M059J (cell line): Measurements from ENCODE around the gene PRAMEF17. TPM values are rescaled to one million over a fixed set of nuclear protein-coding genes. Genes with fewer than 3 reads are reported as not detected.
"Not testable (repeated sequence)": the region's sequence is repeated elsewhere in the genome, so short reads cannot be mapped to it uniquely, and the experiment has no call there.

ENCODE experiments used
- DNase-seq: peaks from one replicate; pipeline ENCODE4 v3.0.0-alpha.2; 2012; ENCODE audit warnings: low read depth
- total RNA-seq: library from RNA; depleted of rRNA; stranded (reverse); fragments of >200 nt; shearing (Covaris generic); gene quantifications from 2 replicates; pipeline ENCODE4 v1.2.3, GENCODE V29; 2014; rRNA removed

Gene PRAMEF17, protein sequence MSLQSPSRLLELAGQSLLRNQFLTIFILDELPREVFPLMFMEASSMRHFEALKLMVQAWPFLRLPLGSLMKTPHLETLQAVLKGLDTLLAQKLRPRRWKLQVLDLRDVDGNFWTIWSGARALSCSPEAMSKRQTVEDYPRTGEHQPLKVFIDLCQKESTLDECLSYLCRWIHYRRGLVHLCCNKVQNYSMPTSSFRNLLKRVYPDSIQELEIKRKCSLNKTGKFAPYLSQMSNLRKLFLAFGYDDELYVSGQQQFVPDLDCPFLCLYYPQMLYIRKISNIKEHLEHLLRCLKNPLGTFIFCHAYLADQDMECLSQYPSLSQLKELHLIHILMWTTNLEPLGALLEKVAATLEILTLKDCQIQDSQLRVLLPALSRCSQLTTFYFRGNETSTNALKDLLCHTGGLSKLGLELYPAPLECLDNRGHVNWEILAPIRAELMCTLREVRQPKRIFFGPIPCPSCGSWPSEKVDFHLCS
- total RNA-seq = not detected in 2 replicates

DNA sequence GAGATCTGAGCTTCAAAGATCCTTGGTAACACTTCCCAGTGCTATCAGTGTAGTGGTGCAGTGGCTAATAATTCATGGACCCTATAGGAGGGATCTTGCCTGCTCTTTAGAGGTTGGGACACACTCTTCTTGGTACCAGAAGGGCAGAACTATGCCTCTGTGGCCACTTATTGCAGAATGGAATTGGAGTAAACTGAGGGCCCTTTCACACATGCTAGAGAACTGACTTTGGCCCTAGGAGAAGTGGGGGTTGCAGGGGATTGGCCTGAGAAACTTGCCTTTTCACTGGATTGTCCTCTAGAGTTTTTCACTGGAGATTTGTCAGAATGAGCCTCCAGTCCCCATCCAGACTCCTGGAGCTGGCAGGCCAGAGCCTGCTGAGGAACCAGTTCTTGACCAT lies at the start of gene PRAMEF17:
PRAMEF17 (plus strand) TSS at position 301 of the 400 bp plus-strand sequence; CDS start at position 327, 26 bp downstream.
- not testable (repeated sequence) for DNase-seq

DNA sequence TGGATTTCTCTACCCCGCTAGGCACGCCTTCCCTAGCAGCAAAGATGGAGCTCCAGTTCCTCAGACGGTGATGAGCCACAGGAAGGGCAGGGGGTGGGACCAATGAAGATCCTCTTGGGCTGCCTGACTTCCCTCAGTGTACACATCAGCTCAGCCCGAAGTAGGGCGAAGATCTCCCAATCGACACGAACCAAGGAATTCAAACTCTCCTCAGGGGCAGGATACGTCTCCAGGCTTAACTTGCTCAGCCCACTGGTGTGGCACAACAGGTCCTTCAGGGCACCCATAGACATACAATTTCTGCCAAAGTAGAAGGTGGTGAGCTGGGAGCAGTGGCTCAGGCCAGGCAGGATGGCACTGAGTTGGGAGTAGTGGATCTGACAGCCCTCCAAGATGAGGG lies 46.9 kb upstream of the PRAMEF17 start:
- not testable (repeated sequence) for DNase-seq

DNA sequence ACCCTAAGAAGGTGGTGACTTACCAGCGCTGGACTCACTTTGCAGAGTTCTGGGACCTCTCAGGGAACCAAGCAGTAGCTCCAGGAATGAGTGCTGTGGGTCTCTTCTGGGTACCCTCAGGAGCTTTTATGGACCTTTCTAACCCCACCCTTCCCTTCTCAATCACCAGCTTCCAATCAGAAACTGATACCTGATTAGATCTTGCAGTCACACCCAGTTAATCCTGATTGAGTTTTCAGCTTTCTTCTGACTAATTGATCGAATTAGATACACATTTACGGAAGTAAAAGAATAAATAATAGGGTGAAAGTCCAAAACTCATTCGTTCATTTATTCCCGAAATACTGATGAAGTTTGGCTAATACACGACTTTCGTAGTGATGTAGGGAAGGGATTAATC lies 42.4 kb upstream of the PRAMEF17 start, which contains the start of gene PRAMEF14:
PRAMEF14 (minus strand) TSS at position 101 of the 400 bp plus-strand sequence. CDS start 1,820 bp downstream, outside the sequence.
- not testable (repeated sequence) for DNase-seq

DNA sequence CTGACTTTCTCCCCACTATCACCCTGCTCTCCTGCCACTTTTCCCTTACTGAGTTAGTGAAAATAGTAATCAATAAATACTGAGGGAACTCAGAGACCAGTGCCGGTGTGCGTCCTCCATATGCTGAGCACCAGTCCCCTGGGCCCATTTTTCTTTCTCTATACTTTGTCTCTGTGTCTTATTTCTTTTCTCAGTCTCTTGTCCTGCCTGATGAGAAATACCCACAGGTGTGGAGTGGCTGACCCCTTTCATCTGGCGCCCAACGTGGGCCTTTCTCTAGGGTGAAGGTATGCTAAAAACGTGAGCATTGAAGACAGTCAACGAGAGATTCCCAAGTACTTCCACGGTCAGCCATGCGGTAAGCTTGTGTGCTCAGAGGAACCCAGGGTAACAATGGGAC lies 36.0 kb upstream of the PRAMEF17 start:
- DNase-seq = not testable (repeated sequence)

DNA sequence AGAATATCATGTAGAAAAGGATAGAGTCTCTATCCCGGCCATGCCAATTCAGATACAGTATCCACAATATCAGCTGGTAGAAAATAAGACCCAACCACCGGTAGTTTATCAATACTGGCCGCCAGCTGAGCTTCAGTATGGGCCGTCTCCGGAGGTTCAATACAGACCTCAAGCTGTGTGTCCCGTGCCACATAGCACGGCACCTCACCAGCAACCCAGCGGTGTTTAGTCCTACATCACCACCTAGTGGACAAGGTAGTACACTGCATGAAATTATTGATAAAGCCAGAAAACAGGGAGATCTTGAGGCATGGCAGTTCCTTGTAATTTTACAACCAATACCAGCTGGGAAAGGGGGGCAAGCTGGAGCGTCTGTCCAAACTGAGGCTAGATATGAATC lies 35.0 kb upstream of the PRAMEF17 start:
- not testable (repeated sequence) for DNase-seq

DNA sequence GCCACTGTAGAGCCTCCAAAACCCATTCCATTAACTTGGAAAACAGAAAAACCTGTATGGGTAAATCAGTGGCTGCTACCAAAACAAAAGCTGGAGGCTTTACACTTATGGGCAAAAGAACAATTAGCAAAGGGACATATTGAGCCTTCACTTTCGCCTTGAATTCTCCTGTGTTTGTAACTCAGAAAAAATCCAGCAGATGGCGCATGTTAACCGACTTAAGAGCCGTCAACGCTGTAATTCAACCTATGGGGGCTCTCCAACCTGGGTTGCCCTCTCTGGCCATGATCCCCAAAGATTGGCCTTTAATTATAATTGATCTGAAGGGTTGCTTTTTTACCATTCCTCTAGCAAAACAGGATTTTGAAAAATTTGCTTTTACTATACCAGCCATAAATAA lies 32.7 kb upstream of the PRAMEF17 start:
- DNase-seq = peak; percentile 43

DNA sequence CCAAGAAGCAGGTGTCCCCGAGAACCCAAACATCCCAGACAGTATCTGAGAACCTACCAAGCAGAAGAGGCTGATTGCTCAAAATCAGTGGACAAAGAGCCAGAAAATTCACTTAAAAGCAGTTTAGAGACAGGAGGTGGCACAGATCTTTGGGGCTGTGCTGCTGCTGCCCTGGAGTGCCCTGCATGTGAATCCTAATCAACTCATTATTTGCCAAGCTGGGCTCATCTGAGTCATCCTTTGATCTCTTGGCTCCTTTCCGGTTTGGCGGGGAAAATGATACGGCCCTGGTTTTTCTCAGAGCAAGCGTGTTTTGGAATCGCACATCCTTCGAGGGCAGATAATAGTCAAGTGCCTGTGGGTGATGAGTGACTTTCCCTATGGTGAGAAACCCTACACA lies 27.1 kb upstream of the PRAMEF17 start:
- DNase-seq = not testable (repeated sequence)

DNA sequence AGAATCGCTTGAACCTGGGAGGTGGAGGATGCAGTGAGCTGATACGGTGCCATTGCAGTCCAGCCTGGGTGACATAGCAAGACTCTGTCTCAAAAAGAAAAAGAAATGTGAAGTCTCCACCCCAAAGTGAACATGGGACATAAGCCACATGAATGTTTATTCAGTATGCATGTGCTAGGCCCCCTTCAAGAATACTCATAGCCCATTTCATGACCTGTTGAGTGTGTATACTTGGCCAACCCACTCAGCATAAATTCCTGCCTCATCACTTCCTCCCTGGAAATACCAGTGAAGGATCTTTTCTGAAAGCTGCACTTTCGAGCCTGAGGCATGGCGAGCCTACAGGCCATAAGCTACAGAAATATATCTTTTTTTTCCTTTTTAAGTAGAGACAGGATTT lies 24.5 kb upstream of the PRAMEF17 start:
- DNase-seq = not testable (repeated sequence)

DNA sequence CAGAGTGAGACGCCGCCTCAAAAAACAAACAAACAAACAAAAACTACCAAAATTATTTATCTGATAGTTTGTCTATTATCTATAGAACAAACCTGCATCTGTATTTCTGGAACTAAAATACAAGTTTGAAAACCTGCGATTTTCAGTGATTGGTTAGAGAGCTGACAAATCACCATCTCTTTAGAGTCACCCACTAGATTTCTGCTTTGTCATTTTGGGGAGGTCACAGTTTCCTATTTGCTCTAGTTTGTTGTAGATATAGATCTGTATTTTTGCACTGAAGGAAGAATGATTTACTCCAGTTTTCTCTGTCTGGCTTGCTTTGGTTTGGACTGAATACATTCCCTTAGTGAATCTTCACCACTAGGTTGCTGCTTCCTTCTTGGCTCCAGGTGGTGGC lies 22.9 kb upstream of the PRAMEF17 start:
- not testable (repeated sequence) for DNase-seq

DNA sequence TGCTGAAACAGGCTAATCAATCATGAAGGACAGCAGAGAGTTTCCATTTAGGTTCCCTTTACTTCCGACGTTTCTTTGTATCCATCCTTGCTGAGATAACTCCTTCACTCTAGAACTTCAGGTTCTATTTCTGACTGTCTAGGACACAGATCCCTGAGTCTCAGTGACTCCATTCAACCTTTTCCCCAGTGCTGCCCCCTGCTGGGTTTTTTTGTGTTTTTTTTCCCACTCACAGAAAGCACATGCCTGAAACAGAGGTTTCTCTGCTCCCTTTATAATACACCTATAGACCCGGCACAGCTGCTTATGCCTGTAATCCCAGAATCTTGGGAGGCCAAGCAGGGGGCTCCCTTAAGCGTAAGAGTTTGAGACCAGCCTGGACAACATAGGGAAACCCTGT lies 20.9 kb upstream of the PRAMEF17 start:
- DNase-seq = peak; percentile 3

DNA sequence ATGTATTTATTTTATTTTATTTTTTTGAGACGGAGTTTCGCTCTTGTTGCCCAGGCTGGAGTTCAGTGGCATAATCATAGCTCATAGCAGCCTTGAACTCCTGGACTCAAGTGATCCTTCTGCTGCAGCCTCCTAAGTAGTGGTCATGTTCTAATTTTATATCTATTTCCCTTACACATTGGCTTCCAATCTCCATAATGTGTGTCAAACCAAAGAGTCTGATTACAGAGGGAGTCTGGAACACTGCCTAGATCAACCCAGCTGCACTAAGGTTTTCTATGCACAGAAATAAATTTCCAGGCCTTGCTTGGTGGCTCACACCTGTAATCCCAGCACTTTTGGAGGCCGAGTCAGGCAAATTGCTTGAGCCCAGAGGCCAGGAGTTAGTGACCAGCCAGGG lies 10.4 kb upstream of the PRAMEF17 start:
- DNase-seq = not testable (repeated sequence)

DNA sequence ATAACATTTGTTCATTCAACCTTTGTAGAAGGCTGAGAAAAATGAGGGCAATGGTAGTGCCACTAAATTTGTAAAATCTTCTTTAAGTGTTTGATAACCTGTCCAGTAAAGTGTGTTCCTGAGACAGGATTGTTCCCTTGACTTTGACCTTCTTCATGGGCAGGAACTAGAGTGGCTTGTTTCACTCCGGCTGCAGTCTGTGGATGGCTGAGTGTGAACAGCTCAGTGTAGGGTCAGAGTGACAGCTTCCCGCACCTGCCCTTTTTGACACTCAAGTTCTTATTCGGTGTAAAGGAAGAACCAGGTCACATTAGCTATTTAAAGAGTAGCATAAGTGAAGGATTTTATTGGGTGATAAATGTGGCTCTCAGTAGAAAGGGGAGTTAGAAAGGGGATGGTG lies 9.1 kb upstream of the PRAMEF17 start:
- DNase-seq = not testable (repeated sequence)

DNA sequence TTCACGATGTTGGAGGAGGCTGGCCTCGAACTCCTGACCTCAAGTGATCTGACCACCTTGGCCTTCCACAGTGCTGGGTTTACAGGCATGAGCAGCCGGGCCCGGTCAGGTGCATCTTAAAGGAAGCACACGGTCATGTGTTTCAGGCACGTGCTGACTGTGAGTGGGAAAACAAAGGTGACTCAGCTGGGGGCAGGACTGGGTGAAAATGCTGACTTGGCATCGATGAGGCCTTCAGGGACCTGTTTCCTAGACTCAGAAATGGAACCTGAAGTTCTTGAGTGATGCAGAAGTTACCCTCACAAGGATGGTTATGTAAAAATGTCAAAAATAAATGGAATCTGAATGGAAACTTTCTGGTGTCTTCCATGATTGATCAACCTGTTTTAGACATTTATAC lies 3.6 kb downstream of the PRAMEF17 start:
- not testable (repeated sequence) for DNase-seq

DNA sequence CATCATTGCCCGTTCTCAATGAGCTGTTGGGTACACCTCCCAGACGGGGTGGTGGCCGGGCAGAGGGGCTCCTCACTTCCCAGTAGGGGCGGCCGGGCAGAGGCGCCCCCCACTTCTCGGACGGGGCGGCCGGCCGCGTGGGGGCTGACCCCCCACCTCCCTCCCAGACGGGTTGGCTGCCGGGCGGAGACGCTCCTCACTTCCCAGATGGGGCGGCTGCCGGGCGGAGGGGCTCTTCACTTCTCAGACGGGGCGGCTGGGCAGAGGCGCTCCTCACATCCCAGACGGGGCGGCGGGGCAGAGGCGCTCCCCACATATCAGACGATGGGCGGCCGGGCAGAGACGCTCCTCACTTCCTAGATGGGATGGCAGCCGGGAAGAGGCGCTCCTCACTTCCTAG lies 5.3 kb downstream of the PRAMEF17 start:
- DNase-seq = not testable (repeated sequence)

DNA sequence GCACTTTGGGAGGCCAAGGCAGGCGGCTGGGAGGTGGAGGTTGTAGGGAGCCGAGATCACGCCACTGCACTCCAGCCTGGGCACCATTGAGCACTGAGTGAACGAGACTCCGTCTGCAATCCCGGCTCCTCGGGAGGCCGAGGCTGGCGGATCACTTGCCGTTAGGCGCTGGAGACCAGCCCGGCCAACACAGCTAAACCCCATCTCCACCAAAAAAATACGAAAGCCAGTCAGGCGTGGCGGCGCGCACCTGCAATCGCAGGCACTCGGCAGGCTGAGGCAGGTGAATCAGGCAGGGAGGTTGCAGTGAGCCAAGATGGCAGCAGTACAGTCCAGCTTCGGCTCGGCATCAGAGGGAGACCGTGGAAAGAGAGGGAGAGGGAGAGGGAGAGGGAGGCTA lies 5.9 kb downstream of the PRAMEF17 start:
- DNase-seq = not testable (repeated sequence)

DNA sequence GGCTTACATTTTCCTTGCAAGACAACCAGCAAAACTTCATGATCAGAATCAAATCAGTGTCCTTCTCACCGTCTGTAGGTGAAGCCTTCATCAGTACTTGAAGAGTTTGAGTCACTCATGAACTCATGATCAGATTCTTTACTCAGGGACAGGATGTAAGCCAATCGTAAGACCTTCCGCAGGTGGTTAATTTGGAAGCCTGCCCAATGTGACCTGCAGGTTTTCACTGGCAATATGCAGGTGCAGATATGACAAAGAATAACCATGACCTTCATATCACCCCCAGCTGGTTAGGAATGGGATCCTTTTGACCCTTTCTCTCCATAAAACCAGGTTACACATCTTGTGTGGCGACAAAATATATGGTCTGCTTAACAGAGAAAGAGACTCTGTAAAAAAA lies 18.4 kb downstream of the PRAMEF17 start:
- no peak for DNase-seq

DNA sequence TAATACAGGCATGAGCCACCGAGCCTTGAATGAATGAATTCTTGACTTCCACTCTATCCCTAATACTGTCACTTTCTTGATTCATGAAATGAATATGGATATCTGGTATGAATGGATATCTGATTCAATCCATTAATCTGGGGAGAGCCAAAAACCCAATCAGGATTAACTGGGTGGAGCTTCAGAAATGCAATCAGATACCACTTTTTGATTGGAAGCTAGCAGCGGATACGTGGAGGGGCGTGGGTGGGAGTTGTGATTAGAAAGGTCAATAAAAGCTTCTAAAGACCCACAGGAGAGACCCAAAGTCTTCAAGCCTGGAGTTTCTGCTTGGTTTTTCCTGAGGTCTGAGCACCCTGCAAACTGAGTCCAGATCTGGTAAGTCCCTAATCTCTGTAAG lies 20.7 kb downstream of the PRAMEF17 start, which contains the start of gene PRAMEF20:
PRAMEF20 (plus strand) TSS at position 301 of the 400 bp plus-strand sequence. CDS start 5,905 bp downstream, outside the sequence.
- DNase-seq = not testable (repeated sequence)

DNA sequence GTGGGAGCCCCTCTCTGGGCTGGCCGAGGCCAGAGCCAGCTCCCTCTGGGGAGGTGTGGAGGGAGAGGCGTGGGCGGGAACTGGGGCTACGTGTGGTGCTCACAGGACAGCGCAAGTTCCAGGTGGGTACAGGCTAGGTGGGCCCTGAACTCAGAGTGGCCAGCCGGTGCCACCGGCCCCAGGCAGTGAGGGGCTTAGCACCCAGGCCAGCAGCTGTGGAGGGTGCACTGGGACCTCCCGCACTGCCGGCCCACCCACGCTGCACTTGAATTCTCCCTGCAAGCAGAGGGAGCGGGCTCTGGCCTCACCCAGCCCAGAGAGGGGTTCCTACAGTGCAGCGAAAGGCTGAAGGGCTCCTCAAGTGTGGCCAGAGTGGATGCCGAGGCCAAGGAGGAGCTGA lies 41.1 kb downstream of the PRAMEF17 start:
- no peak for DNase-seq

DNA sequence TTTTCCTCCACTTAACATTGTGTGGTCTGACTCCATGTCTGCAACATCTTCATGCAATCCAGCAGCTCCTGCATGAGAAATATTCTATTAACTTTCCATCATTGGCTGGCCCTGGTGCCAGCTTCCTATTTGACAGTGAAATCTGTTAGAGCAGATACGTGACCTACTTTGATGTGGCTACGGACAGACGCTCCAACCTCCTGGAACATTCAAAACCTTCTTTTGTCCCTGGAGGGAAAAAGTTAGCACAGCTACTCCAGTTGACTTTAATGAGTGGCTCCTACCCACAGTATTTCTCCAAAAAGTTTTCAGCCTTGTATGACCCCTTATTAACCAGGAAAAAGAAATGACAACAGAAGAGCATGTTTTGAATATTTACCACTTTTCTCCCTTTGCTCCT lies 42.8 kb downstream of the PRAMEF17 start:
- no peak for DNase-seq

DNA sequence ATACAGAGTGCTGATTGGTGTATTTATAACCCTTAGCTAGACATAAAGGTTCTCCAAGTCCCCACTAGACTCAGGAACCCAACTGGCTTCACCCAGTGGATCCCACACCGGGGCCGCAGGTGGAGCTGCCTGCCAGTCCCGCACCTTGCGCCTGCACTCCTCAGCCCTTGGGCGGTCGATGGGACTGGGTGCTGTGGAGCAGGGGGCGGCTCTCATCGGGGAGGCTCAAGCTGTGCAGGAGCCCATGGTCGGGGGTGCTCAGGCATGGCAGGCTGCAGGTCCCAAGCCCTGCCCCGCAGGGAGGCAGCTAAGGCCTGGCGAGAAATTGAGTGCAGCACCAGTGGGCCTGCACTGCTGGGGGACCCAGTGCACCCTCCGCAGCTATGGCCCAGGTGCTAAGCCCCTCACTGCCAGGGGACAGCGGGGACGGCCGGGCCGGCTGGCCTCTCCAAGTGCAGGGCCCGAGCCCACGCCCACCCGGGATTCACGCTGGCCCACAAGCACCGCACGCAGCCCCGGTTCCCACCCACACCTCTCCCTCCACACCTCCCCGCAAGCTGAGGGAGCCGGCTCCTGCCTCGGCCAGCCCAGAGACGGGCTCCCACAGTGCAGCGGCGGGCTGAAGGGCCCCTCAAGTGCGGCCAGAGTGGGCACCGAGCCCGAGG lies 44.4 kb downstream of the PRAMEF17 start:
- DNase-seq = not testable (repeated sequence)

DNA sequence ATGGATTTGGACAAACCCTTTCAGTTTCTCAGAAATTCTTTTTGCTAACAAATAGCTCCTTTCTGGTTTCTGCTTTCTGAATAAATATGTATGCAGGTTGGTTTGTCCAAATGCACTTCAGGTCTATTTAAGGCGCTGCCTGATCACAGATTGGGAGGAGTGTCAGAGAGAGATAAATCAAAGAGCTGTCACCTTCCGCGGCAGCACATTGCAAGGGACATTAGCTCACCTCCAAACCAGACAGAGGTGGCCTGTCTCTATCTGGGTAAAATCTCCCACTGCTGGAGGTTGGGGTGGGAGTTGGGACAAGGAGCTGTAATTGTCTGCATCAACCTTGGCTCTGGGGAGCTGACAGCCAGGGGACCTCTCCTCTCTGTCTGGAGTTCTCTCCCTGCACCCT lies 46.0 kb downstream of the PRAMEF17 start:
- no peak for DNase-seq

DNA sequence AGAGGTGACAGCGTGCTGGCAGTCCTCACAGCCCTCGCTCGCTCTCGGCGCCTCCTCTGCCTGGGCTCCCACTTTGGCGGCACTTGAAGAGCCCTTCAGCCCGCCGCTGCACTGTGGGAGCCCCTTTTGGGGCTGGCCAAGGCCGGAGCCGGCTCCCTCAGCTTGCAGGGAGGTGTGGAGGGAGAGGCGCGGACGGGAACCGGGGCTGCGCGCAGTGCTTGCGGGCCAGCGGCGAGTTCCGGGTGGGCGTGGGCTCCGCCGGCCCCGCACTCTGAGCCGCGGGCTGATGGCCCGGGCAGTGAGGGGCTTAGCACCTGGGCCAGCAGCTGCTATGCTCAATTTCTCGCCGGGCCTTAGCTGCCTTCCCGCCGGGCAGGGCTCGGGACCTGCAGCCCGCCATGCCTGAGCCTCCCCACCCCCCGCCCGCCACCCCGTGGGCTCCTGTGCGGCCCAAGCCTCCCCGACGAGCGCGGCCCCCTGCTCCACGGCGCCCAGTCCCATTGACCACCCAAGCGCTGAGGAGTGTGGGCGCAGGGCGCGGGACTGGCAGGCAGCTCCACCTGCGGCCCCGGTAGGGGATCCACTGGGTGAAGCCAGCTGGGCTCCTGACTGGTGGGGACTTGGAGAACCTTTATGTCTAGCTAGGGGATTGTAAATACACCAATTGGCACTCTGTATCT lies 49.8 kb downstream of the PRAMEF17 start:
- DNase-seq = not testable (repeated sequence)
